GM11168 (cell line): ENCODE results near the gene LCK.
"Not testable (repeated sequence)": the region's sequence is repeated elsewhere in the genome, so short reads cannot be mapped to it uniquely, and the experiment has no call there.

Experiments used
- in situ Hi-C: fragments of 300-500 bp; cut with MboI; formaldehyde crosslinking; loops from one replicate; pipeline ENCODE4 v1.12.0; 2022; ENCODE audit warnings: low sequenced_read_pairs; ENCODE audit not compliant: unreplicated experiment

LCK gene

DNA sequence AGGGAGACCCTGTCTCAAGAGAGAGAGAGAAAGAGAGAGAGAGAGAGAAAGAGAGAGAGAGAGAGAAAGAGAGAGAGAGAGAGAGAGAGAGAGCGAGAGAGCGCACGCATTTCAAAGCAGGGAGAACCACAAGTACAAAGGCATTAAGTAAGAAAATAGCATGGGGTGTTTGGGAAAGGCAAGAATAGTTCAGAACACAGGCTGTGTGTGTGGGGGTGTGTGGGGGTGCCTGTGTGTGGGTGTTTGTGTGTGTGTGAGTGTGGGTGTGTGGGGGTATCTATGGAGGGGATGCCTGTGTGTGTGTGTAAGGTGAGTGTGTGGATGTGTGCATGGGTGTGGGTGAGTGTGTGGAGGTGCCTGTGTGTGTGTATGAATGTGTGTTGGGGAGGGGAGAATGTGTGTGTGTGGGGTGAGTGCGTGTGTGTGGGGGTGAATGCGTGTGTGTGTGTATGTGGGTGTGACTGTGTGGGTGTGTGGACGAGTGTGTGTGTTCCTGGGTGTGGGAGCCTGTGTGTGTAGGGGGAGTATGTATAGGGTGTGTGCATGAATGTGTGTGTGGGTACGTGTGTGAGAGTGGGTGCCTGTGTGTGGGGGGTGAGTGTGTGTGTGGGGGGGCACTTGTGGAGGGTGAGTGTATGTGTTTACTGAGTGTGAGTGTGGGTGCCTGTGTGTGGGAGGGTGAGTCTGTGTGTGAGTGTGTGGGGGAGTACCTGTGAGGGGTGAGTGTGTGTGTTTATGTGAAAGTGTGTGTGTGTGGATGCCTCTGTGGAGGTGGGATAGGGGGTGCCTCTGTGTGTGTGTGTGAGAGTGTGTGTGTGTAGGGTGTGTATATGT lies 21.7 kb downstream of the LCK start:
- in situ Hi-C loops = no loop called here

DNA sequence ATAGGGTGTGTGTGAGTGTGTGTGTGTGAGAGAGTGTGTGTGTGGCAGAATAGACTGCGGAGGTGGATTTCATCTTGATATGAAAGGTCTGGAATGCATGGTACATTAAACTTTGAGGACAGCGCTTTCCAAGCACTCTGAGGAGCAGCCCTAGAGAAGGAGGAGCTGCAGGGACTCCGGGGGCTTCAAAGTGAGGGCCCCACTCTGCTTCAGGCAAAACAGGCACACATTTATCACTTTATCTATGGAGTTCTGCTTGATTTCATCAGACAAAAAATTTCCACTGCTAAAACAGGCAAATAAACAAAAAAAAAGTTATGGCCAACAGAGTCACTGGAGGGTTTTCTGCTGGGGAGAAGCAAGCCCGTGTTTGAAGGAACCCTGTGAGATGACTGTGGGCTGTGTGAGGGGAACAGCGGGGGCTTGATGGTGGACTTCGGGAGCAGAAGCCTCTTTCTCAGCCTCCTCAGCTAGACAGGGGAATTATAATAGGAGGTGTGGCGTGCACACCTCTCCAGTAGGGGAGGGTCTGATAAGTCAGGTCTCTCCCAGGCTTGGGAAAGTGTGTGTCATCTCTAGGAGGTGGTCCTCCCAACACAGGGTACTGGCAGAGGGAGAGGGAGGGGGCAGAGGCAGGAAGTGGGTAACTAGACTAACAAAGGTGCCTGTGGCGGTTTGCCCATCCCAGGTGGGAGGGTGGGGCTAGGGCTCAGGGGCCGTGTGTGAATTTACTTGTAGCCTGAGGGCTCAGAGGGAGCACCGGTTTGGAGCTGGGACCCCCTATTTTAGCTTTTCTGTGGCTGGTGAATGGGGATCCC lies 22.5 kb downstream of the LCK start:
- in situ Hi-C loops = no loop called here

DNA sequence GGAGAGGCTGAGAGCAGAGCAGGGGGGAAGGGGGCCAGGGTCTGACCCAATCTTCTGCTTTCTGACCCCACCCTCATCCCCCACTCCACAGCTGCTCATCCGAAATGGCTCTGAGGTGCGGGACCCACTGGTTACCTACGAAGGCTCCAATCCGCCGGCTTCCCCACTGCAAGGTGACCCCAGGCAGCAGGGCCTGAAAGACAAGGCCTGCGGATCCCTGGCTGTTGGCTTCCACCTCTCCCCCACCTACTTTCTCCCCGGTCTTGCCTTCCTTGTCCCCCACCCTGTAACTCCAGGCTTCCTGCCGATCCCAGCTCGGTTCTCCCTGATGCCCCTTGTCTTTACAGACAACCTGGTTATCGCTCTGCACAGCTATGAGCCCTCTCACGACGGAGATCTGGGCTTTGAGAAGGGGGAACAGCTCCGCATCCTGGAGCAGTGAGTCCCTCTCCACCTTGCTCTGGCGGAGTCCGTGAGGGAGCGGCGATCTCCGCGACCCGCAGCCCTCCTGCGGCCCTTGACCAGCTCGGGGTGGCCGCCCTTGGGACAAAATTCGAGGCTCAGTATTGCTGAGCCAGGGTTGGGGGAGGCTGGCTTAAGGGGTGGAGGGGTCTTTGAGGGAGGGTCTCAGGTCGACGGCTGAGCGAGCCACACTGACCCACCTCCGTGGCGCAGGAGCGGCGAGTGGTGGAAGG lies 23.7 kb downstream of the LCK start:
- in situ Hi-C loops = no loop called here

DNA sequence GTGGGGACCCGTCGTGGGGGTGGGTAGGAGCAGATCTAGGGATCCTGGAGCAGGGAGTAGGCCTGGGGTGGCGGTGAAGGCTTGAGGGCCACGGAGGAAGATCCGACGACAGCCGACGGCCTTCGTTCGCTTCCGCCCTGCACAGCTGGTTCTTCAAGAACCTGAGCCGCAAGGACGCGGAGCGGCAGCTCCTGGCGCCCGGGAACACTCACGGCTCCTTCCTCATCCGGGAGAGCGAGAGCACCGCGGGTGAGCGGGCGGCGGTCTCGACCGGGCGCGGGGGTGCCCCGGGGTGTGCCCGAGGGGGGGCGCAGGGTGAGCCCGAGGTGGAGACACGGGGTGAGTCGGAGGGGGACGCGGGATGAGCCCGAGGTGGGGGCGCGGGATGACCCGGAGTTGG lies 24.4 kb downstream of the LCK start:
- in situ Hi-C loops = no loop called here

DNA sequence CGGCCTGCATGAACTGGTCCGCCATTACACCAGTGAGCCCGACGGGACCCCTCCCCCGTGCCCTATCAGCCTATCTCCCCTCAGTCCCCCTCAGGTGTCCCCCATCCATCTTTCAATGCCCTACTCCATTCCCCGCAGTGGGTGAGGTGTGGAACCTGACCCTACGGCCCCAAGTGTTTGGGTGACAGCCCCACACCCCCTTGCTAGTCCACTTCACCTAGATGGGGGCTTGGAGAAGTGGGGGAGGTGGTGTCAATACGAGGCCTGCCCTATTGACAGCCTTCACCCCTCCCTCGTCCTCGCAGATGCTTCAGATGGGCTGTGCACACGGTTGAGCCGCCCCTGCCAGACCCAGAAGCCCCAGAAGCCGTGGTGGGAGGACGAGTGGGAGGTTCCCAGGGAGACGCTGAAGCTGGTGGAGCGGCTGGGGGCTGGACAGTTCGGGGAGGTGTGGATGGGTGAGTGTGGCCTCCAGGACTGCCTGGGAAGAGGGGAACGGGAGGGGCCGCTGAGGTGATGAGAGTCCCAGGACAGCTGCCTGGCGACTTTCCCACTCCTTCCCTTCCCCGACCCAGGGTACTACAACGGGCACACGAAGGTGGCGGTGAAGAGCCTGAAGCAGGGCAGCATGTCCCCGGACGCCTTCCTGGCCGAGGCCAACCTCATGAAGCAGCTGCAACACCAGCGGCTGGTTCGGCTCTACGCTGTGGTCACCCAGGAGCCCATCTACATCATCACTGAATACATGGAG lies 25.1 kb downstream of the LCK start:
- in situ Hi-C loops = no loop called here

DNA sequence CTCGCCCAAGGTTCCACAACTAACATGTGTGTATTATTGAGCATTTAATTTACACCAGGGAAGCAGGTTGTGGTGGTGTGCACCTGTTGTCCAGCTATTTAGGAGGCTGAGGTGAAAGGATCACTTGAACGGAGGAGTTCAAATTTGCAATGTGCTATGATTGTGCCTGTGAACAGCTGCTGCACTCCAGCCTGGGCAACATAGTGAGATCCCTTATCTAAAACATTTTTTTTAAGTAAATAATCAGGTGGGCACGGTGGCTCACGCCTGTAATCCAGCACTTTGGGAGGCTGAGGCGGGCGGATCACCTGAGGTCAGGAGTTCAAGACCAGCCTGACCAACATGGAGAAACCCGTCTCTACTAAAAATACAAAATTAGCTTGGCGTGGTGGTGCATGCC lies 33.7 kb downstream of the LCK start:
- in situ Hi-C loops = not testable (repeated sequence)

DNA sequence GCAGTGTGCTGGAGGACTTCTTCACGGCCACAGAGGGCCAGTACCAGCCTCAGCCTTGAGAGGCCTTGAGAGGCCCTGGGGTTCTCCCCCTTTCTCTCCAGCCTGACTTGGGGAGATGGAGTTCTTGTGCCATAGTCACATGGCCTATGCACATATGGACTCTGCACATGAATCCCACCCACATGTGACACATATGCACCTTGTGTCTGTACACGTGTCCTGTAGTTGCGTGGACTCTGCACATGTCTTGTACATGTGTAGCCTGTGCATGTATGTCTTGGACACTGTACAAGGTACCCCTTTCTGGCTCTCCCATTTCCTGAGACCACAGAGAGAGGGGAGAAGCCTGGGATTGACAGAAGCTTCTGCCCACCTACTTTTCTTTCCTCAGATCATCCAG lies 34.6 kb downstream of the LCK start:
- in situ Hi-C loops = no loop called here

DNA sequence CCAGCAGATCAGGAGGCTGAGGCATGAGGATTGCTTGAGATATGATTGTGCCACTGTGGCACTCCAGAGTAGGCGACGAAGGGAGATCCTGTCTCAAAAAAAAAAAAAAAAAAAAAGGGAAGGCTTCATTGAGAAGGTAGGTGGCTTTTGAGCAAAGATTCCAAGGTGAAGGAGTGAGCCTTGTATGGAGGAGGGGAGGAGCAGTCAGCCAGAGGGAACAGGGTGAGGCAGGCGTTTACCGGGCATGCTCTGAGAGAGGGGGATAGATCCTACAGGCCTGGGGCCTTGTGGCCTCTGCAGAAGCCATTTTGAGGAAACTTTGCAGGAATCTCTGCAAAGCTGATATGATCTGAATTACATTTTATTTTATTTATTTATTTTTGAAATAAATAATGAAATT lies 35.7 kb downstream of the LCK start:
- in situ Hi-C loops = no loop called here

GRCh38 chr1:32289256-32289655 lies 38.2 kb downstream of the LCK start:
- in situ Hi-C loops = no loop called here

- in situ Hi-C loops = no loop called here
Measured at GRCh38 chr1:32291145-32291707, 40.2 kb downstream of the LCK start.

DNA sequence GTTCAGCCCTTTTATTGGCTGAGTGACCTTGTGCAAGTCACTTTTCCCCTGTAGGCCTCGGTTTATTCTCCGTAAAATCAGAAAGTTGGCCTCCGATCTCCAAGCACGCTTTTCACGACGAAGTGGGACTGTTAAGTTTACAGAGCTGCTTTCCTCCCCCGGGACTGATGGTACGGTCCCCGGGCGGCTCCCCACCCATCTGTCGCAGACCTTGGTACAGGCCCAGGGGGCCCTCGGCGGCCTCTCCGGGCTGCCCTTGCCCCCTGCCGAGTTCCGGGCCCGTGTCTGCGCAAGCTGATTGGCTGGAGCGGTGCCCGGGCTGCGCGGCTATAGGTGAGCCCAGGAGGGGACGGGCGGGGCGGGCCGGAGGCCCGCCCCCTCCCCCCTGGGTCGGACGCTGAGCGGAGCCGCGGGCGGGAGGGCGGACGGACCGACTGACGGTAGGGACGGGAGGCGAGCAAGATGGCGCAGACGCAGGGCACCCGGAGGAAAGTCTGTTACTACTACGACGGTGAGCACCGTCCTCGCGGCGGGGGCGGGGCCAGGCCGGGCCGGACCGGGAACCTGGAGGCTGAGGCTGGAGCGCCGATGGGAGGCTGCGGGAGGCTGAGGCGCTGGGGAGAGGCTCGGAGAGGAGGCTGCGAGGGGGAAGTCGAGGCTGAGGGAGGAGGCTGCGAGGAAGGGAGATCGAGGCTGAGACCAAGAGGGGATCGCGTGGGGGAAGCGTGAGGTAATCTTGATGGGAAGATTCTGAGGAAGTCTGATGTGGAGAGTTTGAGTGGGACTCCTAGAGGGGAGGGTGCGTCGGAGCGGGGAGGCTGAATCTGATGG lies 40.9 kb downstream of the LCK start, which contains the start of gene HDAC1:
TSS of gene HDAC1 (plus strand) at position 376 of the 831 bp plus-strand sequence. CDS start at position 463, 87 bp downstream.
- in situ Hi-C loops = no loop called here

GRCh38 chr1:32298211-32298610 lies 47.1 kb downstream of the LCK start:
- in situ Hi-C loops = not testable (repeated sequence)

- in situ Hi-C loops = no loop called here
Measured at GRCh38 chr1:32299327-32299726, 48.3 kb downstream of the LCK start.

DNA sequence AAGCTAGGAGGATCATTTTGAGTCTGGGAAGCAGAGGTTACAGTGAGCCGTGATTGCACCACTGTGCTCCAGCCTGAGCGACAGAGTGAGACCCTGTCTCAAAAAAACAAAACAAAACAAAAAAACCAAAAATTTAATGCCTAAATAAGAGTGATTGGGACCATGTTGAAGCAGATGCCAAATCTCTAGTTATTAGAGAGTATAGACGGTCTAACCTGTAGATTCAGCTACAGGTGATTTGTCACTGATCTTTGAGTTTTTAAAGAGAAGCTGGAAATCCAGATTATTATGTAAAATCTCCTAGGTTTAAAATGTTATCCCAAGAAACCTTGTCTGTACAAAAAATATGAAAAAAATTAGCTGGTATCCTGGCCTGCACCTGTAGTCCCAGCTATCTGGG lies 52.3 kb downstream of the LCK start:
- in situ Hi-C loops = no loop called here

- in situ Hi-C loops = no loop called here
Measured at GRCh38 chr1:32303997-32304622, 53.0 kb downstream of the LCK start.

- in situ Hi-C loops = loop anchor here (5.0 kb wide), 1 partner anchor 98 kb away; the partner anchor contains the start of genes DCDC2B and IQCC
Measured at GRCh38 chr1:32305310-32305709, 54.2 kb downstream of the LCK start.

DNA sequence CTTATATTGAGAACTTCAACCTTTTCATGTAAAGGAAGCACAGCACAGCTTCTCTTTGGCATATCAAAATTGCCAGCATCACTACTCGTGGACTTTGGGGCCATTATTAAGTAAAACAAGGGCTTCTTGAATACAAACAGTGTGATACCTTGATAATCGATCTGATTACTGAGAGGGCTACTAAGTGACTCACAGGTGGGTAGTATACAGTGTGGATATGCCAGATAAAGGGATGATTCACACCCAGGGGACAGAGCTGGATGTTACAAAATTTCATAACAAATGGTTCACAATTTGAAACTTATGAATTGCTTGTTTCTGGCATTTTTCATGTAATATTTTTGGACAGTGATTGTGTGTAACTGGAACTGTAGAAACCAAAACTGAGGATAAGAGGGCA lies 56.3 kb downstream of the LCK start:
- in situ Hi-C loops = loop anchor here (5.0 kb wide), 1 partner anchor 100 kb away; the partner anchor contains the start of genes DCDC2B and IQCC

- in situ Hi-C loops = loop anchor here (5.0 kb wide), 1 partner anchor 103 kb away; the partner anchor contains the start of genes DCDC2B and IQCC
Measured at GRCh38 chr1:32309960-32310359, 58.9 kb downstream of the LCK start.
